HUES6 (cell line): Measurements from ENCODE around the gene CHCHD6.

ENCODE experiments used
- H3K27ac ChIP-seq: 2 replicates; pipeline ENCODE4 v1.7.0; 2013; ENCODE audit warnings: low read depth, mild to moderate bottlenecking, low read length, inconsistent platforms
- H3K27me3 ChIP-seq: 2 replicates; pipeline ENCODE4 v1.6.1; 2013; ENCODE audit warnings: low read length; ENCODE audit not compliant: control insufficient read depth, insufficient read depth
- H3K36me3 ChIP-seq: 2 replicates; pipeline ENCODE4 v1.6.1; 2013; ENCODE audit warnings: low read length; ENCODE audit not compliant: control insufficient read depth, insufficient read depth
- H3K4me1 ChIP-seq: 2 replicates; pipeline ENCODE4 v1.6.1; 2013; ENCODE audit warnings: low read length; ENCODE audit not compliant: control insufficient read depth, insufficient read depth
- H3K4me3 ChIP-seq: 2 replicates; pipeline ENCODE4 v1.5.1; 2013; ENCODE audit warnings: low read depth, low read length
- H3K9ac ChIP-seq: one replicate; pipeline ENCODE4 v1.6.1; 2013; ENCODE audit warnings: mild to moderate bottlenecking, low read length
- H3K9me3 ChIP-seq: 2 replicates; pipeline ENCODE4 v1.6.1; 2013; ENCODE audit warnings: low read depth, low read length; ENCODE audit not compliant: control insufficient read depth, insufficient read depth

CHCHD6 gene

DNA sequence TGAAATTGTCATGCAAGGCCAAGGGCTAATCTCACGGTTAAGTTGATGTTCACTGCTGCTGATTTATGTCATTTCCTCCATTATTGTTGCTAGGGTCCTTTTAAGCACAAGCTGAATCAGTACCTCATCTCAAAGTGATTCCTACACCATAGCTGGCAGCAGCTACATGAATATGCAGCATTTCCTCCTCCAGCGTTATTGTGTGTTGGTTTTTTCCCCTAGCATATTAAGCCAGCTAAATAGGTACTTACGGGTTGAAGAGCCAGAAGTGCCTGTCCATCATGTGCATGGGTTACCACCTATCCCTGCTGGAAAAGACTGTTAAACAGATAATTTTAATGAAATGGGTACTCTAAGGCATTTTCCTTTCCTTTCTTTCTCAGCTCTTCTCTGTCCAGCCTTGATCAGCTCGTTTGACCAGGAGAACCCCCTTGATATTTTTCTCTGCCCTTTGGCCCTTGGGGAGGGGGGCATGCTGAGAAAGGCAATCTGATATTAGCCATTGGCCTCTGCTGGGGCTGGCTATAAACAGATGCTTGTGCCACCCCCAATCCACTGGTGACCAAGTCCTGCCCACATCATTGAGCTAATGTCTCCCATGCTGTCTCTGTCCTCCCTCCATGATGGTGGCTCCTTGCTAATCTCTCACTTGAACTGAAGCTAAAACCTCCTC lies 163.3 kb downstream of the CHCHD6 start:
- Histone ChIP-seq H3K4me3 (no peak overlapping the region), H3K36me3 (0 out of 2 replicates have a peak, but pooled peaks cover 4% of the 10 kb centered on the region), H3K9ac (no peak overlapping the region), H3K27ac (no peak overlapping the region), H3K9me3 (peaks cover 11% of the 10 kb centered on the region; the same call in 1 of the 2 replicates), H3K4me1 (no peaks in the 10 kb centered on the region), H3K27me3 (no peaks in the 10 kb centered on the region)

DNA sequence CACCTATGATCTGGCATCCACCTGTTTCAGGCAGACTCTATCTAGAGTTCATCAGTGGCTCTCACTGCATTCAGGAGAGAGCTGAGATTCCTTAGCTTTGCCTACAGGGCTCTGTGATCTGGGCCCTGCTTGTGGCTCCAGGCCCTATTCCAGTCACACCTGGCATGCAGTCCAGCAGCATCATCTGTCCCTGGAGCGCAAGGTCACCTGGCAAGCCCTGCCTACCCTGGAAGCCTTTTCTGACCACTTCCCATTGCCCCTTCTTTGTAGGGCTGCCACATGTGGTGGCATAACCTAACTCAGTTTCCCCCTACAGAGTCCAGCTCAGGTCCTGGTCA lies 163.8 kb downstream of the CHCHD6 start:
- no peaks in the 10 kb centered on the region for H3K27me3 ChIP-seq
- no peak overlapping the region for H3K4me3 ChIP-seq
- H3K27ac ChIP-seq = no peak overlapping the region
- peaks cover 11% of the 10 kb centered on the region; the same call in 1 of the 2 replicates for H3K9me3 ChIP-seq
- H3K36me3 ChIP-seq = 0 out of 2 replicates have a peak, but pooled peaks cover 4% of the 10 kb centered on the region
- H3K9ac ChIP-seq = no peak overlapping the region
- H3K4me1 ChIP-seq = no peaks in the 10 kb centered on the region

DNA sequence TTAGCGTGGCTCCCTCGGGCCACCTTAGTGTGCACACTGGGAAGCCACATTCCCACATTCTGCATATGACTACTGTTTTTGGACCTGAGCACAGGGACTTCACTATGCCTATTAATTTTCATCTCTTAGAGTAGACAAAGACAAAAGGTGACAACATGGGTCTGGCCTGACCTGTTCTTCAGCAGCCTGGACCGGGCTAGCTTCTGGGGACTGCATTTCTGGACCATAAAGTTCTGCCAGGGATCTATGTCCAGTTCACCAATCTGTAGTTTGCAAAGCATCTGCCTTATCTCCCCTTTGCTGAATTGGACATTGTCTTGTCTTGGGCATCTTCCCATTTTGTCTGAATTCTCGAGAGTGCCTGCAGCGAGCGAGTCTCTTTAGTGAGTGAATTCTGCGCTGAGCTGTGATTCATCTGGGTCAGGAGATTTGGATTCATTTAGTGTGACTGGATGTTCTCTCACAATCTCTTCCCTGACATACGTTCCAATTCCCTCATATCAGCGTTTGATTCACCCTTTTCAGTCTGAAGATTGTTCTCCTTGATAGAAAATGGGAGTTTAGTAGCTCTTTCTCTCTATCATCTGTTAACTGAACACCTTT lies 166.7 kb downstream of the CHCHD6 start:
- Histone ChIP-seq H3K27ac (no peak overlapping the region), H3K27me3 (no peaks in the 10 kb centered on the region)

DNA sequence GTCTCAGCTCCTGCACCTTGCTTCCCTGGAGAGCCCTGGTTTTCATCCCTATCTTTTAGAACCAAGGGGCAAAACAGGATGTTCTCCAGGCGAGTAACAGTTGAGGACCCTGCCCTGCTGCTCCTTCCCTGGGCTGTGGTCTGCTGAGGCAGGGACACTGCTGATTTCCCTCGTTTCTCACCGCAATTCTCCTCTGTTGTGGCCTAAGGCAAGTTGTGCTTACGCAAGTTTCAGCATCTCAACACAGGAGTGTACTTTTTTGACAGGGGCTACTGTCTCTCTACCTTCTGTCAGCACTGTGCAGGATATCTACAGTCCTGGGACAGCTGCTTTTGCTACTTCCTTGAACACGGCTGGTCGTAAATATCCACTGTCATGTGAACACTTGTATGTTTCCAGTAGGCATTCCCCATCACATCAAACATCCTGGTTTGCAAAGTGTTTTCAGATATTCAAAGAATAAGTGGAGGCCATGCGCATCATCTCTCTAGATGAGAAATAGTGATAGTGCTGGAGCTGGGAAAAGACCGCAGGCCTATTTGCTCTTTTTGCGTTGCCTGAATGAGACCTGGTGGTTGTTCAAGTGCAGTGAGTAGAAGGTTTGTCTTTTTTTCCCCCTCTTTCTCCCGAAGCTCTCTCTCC lies 168.8 kb downstream of the CHCHD6 start:
- no peaks in the 10 kb centered on the region for H3K27me3 ChIP-seq
- H3K4me1 ChIP-seq = no peaks in the 10 kb centered on the region
- no peaks in the 10 kb centered on the region for H3K36me3 ChIP-seq
- no peaks in the 10 kb centered on the region for H3K9me3 ChIP-seq
- no peak overlapping the region for H3K4me3 ChIP-seq
- H3K9ac ChIP-seq = no peak overlapping the region
- no peak overlapping the region for H3K27ac ChIP-seq

More for the DNA sequence above, 166.7 kb downstream of the CHCHD6 start:
- Histone ChIP-seq H3K9ac (no peak overlapping the region), H3K4me1 (no peaks in the 10 kb centered on the region), H3K9me3 (no peaks in the 10 kb centered on the region), H3K36me3 (no peaks in the 10 kb centered on the region), H3K4me3 (no peak overlapping the region)

DNA sequence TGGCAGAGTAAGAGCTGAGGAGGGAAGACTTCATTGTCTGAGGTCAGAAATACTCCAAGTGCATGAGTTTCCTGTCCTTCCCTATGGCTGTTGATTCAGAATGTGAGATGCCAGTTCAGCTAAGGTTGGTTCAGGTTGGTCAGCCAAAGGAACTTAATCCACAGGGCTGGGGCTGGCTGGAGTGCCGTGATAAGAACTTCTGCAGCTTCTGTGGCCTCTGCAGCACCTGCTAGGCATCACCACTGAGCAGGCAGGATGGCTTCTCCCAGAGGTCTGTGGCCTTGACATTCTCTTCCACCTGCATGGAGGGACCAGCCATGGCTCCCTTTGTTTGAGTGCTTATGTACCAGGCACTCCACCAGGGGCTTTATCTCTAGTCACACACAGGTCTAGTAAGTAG lies 169.4 kb downstream of the CHCHD6 start:
- no peak overlapping the region for H3K9ac ChIP-seq
- H3K4me3 ChIP-seq = no peak overlapping the region
- no peak overlapping the region for H3K27ac ChIP-seq
- H3K36me3 ChIP-seq = no peaks in the 10 kb centered on the region
- no peaks in the 10 kb centered on the region for H3K27me3 ChIP-seq
- no peaks in the 10 kb centered on the region for H3K9me3 ChIP-seq
- H3K4me1 ChIP-seq = no peaks in the 10 kb centered on the region

DNA sequence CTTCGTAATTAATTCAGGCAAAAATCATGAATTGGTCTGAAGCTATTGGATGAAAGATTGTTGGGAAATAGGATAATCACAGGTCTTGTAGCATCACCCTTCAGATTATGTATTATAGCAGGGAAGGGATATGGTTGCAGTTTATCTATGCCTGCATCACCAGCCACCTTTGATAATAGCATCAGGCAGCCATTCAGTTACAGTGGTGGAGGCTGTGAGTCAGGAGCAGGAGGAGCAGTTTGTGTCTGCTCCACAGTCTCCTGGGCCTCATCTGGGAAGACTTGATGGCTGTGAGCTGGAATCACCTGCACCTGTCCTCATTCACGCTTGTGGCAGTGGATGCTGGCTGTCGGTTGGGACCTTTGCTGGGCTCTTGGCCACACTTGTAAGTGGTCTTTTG lies 174.6 kb downstream of the CHCHD6 start:
- Histone ChIP-seq H3K9ac (no peak overlapping the region), H3K27me3 (no peaks in the 10 kb centered on the region), H3K36me3 (no peaks in the 10 kb centered on the region), H3K4me3 (no peak overlapping the region), H3K9me3 (no peaks in the 10 kb centered on the region), H3K27ac (no peak overlapping the region), H3K4me1 (no peaks in the 10 kb centered on the region; the same call in 1 of the 2 replicates)

DNA sequence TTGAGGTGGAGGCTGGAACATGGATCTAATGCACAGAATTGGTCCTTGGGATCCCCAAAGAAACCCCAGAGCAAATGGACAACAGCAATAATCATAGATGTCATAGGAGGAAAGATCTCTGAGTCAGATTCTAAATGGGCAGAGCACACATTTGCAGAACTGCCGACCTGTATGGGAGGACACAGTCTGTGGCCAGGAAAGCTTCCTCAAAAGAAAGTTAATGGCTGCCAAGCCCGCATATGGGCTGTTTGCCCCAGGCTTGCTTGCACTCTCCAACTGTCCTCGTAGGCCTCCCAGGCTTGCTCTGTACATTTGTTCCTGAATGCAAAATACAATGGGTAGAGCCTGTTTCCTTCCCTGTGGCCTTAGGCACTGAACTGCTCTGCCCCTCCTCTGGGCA lies 176.9 kb downstream of the CHCHD6 start:
- H3K36me3 ChIP-seq = no peaks in the 10 kb centered on the region
- no peak overlapping the region for H3K9ac ChIP-seq
- H3K9me3 ChIP-seq = no peaks in the 10 kb centered on the region
- no peak overlapping the region for H3K4me3 ChIP-seq
- no peaks in the 10 kb centered on the region for H3K27me3 ChIP-seq
- no peak overlapping the region for H3K27ac ChIP-seq
- no peaks in the 10 kb centered on the region; the same call in 1 of the 2 replicates for H3K4me1 ChIP-seq

DNA sequence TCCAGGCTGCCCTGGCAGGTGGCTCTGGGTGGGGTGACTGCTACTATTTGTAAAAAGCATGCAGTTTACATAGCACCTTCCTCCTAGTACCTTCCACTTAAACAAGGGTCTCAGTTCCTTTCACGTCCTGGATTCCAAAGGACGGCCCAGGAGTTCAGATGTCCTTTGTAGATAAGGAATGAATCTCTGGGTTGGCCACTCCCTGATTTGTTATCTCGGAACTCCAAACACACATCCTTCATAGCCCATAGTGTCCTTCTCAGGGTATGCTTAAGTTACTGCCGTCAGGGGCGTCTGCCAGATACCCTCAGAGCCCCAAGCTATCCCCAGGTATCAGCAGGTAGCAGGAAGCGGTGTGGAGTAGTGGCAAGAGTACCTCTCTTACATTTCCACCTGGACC lies 177.8 kb downstream of the CHCHD6 start:
- H3K4me1 ChIP-seq = no peaks in the 10 kb centered on the region; the same call in 1 of the 2 replicates
- no peak overlapping the region for H3K9ac ChIP-seq
- H3K27me3 ChIP-seq = no peaks in the 10 kb centered on the region
- no peak overlapping the region for H3K27ac ChIP-seq
- H3K4me3 ChIP-seq = no peak overlapping the region
- no peaks in the 10 kb centered on the region for H3K36me3 ChIP-seq
- no peaks in the 10 kb centered on the region for H3K9me3 ChIP-seq

DNA sequence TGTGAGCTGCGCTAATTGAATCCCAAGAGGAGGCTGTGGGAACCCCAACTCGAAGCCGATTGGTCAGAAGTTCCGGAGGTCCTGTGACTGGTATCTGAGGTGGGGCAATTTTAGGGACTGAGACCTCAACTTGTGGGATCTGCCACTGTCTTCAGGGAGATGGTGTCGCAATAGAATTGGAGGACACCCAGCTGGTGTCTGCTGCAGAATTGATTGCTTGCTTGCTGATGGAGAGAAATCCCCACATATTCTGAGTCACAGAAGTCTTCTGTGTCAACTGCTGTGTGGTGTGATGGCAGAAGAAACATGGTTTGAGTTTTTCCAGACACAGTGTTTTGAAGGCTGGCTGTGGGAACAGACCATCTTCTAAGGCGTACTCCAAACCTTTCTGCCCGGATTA lies 179.2 kb downstream of the CHCHD6 start:
- no peaks in the 10 kb centered on the region for H3K9me3 ChIP-seq
- no peaks in the 10 kb centered on the region; the same call in 1 of the 2 replicates for H3K4me1 ChIP-seq
- no peak overlapping the region for H3K27ac ChIP-seq
- no peaks in the 10 kb centered on the region for H3K36me3 ChIP-seq
- no peak overlapping the region for H3K4me3 ChIP-seq
- no peaks in the 10 kb centered on the region for H3K27me3 ChIP-seq
- H3K9ac ChIP-seq = no peak overlapping the region

DNA sequence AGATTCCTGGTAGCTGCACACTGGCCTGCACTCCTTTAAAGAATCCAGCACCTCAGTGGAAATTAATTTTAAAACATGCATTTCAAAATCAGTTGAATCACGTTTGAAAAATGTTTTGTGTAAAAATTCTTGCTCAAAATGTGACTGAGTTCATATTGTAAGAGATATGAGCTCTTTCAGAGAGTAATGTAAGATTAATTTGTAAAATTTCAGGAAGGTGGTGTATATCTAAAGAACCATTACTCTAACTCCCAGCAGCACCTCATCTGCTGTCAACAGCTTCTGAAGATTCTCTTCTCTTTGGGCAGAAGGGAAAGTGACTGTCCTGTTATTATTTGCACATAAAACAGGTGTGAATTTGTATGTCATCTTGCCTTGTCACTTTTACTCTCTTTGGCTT lies 181.4 kb downstream of the CHCHD6 start:
- no peak overlapping the region for H3K27ac ChIP-seq
- no peak overlapping the region for H3K4me3 ChIP-seq
- H3K4me1 ChIP-seq = no peaks in the 10 kb centered on the region; the same call in 1 of the 2 replicates
- no peak overlapping the region for H3K9ac ChIP-seq
- H3K36me3 ChIP-seq = no peaks in the 10 kb centered on the region
- H3K27me3 ChIP-seq = no peaks in the 10 kb centered on the region
- H3K9me3 ChIP-seq = no peaks in the 10 kb centered on the region

DNA sequence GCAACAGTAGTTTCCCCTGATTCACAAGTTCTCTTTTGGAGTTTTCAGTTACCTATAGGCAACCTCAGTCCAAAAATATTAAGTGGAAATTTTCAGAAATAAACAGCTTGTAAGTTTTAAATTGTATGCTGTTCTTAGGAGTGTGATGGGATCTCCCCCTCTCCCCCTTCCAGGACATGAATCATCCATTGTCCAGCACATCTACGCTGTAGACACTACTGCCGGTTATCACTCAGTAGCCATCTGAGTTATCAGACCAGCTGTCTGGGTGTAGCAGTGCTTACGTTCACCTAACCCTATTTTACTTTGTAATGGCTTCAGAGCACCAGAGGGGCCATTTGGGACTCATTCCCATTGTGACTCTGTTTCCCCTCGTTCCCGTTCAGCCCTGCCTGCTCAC lies 182.2 kb downstream of the CHCHD6 start:
- no peaks in the 10 kb centered on the region; the same call in 1 of the 2 replicates for H3K4me1 ChIP-seq
- H3K27ac ChIP-seq = no peak overlapping the region
- no peak overlapping the region for H3K9ac ChIP-seq
- H3K9me3 ChIP-seq = no peaks in the 10 kb centered on the region
- H3K4me3 ChIP-seq = no peak overlapping the region
- H3K27me3 ChIP-seq = no peaks in the 10 kb centered on the region
- H3K36me3 ChIP-seq = no peaks in the 10 kb centered on the region
